OCI-LY3 (cell line): Measurements from ENCODE around the gene HM13.

Source experiments
- H2AFZ ChIP-seq: fragments of 200-600, 300-600 bp; shearing (Covaris generic); 2 replicates; pipeline ENCODE4 v1.6.0; 2014; ENCODE audit warnings: antibody characterized with exemption, low read depth, low read length
- H3K27ac ChIP-seq: fragments of 200-600, 300-600 bp; sonication (generic); 2 replicates; pipeline ENCODE4 v1.5.1; 2014; ENCODE audit warnings: mild to moderate bottlenecking, low read length, moderate library complexity, mixed read lengths
- H3K27me3 ChIP-seq: fragments of 200-600, 300-600 bp; sonication (generic); 2 replicates; pipeline ENCODE4 v1.6.1; 2014; ENCODE audit warnings: low read depth, low read length, mixed read lengths
- H3K36me3 ChIP-seq: fragments of 200-600, 300-600 bp; sonication (generic); replicated peaks from 2 replicates; pipeline ENCODE3; 2014; ENCODE audit warnings: low read depth, low read length, mixed read lengths
- H3K4me1 ChIP-seq: fragments of 300-600, 200-600 bp; sonication (generic); 2 replicates; pipeline ENCODE4 v1.6.1; 2014; ENCODE audit warnings: low read length, mixed read lengths
- H3K4me2 ChIP-seq: fragments of 200-600, 300-600 bp; sonication (generic); 2 replicates; pipeline ENCODE4 v1.6.1; 2014; ENCODE audit warnings: low read length, mixed read lengths
- H3K4me3 ChIP-seq: fragments of 300-600, 200-600 bp; sonication (generic); 2 replicates; pipeline ENCODE4 v1.5.1; 2014; ENCODE audit warnings: antibody characterized with exemption, mild to moderate bottlenecking, low read length, moderate library complexity
- H3K79me2 ChIP-seq: fragments of 300-600, 200-600 bp; shearing (Covaris generic); 2 replicates; pipeline ENCODE4 v1.6.1; 2014; ENCODE audit warnings: mild to moderate bottlenecking, low read length, mixed read lengths
- H3K9ac ChIP-seq: fragments of 300-600, 200-600 bp; shearing (Covaris generic); 2 replicates; pipeline ENCODE4 v1.6.0; 2014; ENCODE audit warnings: mild to moderate bottlenecking, low read length, moderate library complexity
- H3K9me3 ChIP-seq: fragments of 200-600, 300-600 bp; shearing (Covaris generic); 2 replicates; pipeline ENCODE4 v1.6.1; 2014; ENCODE audit warnings: low read length, mixed read lengths; ENCODE audit not compliant: insufficient read depth
- H4K20me1 ChIP-seq: fragments of 200-600, 300-600 bp; sonication (generic); 2 replicates; pipeline ENCODE4 v1.6.1; 2016; ENCODE audit warnings: low read length, mixed read lengths; ENCODE audit not compliant: insufficient read depth
- CTCF ChIP-seq: fragments of 200-600, 300-600 bp; sonication (generic); IDR thresholded peaks from 2 replicates; pipeline ENCODE4 v1.5.1; 2014; ENCODE audit warnings: antibody characterized with exemption, low read length, low read depth
- EZH2phosphoT487 ChIP-seq: fragments of 200-600 bp; shearing (Covaris generic); IDR thresholded peaks from 2 replicates; pipeline ENCODE4 v1.6.1; 2018; ENCODE audit warnings: antibody characterized with exemption, mixed run types, low read depth

Gene HM13

GRCh38 chr20:31566658-31567379, 52.6 kb downstream of the HM13 start:
- Histone ChIP-seq H3K4me1 (peaks cover 9% of the 10 kb centered on the region), H4K20me1 (no peaks in the 10 kb centered on the region), H3K9me3 (no peaks in the 10 kb centered on the region), H3K9ac (no peak overlapping the region), H3K4me2 (no peak overlapping the region), H3K36me3 (peaks cover 49% of the 10 kb centered on the region), H3K79me2 (no peaks in the 10 kb centered on the region), H3K4me3 (no peak overlapping the region), H3K27ac (no peak overlapping the region), H3K27me3 (no peaks in the 10 kb centered on the region), H2AFZ (no peak overlapping the region)
- no peak for TF ChIP-seq EZH2phosphoT487
- TF ChIP-seq CTCF = no peak

- Histone ChIP-seq H4K20me1 (no peaks in the 10 kb centered on the region), H3K4me2 (no peak overlapping the region), H3K9me3 (no peaks in the 10 kb centered on the region), H3K4me3 (no peak overlapping the region), H3K36me3 (peaks cover 44% of the 10 kb centered on the region), H3K27ac (no peak overlapping the region), H3K27me3 (no peaks in the 10 kb centered on the region), H3K4me1 (peaks cover 14% of the 10 kb centered on the region), H3K9ac (no peak overlapping the region), H3K79me2 (no peaks in the 10 kb centered on the region), H2AFZ (no peak overlapping the region)
- no peak for TF ChIP-seq CTCF
- TF ChIP-seq EZH2phosphoT487 = no peak
Measured at GRCh38 chr20:31567380-31567720, 53.1 kb downstream of the HM13 start.

GRCh38 chr20:31568041-31568731, 53.9 kb downstream of the HM13 start:
- Histone ChIP-seq H3K9ac (no peak overlapping the region), H3K79me2 (no peaks in the 10 kb centered on the region), H3K4me2 (no peak overlapping the region), H3K36me3 (peaks cover 36% of the 10 kb centered on the region), H4K20me1 (no peaks in the 10 kb centered on the region), H3K9me3 (no peaks in the 10 kb centered on the region), H2AFZ (no peak overlapping the region), H3K27ac (no peak overlapping the region), H3K4me1 (peaks cover 17% of the 10 kb centered on the region), H3K27me3 (no peaks in the 10 kb centered on the region), H3K4me3 (no peak overlapping the region)
- TF ChIP-seq EZH2phosphoT487 (no peak), CTCF (no peak)

GRCh38 chr20:31568773-31569162, 54.5 kb downstream of the HM13 start:
- H3K4me3 ChIP-seq = no peak overlapping the region
- no peaks in the 10 kb centered on the region for H3K9me3 ChIP-seq
- no peaks in the 10 kb centered on the region for H3K79me2 ChIP-seq
- no peak overlapping the region for H3K27ac ChIP-seq
- H3K4me2 ChIP-seq = no peak overlapping the region
- no peaks in the 10 kb centered on the region for H3K27me3 ChIP-seq
- peaks cover 20% of the 10 kb centered on the region for H3K4me1 ChIP-seq
- peaks cover 31% of the 10 kb centered on the region for H3K36me3 ChIP-seq
- no peak overlapping the region for H3K9ac ChIP-seq
- no peaks in the 10 kb centered on the region for H4K20me1 ChIP-seq
- H2AFZ ChIP-seq = no peak overlapping the region
- TF ChIP-seq CTCF (no peak; the same call in 1 of the 2 replicates), EZH2phosphoT487 (no peak)
